SK-N-SH (cell line): ENCODE results near the gene DEAF1. TPM values are rescaled to one million over a fixed set of nuclear protein-coding genes. Genes with fewer than 3 reads are reported as not detected.
"Not testable (repeated sequence)": the region's sequence is repeated elsewhere in the genome, so short reads cannot be mapped to it uniquely, and the experiment has no call there.

ENCODE experiments used
- CTCF ChIA-PET: fragments of 300-600, 350-600 bp; formaldehyde crosslinking; extraction: SDS; loops from one replicate; lab custom pipeline; 2021; lab: Yijun Ruan, JAX
- POLR2A ChIA-PET: fragments of 350-600 bp; sonication (Branson Sonifier 250); formaldehyde crosslinking; extraction: SDS; loops from one replicate; lab custom pipeline; 2020; ENCODE audit warnings: antibody characterized with exemption, inconsistent platforms; lab: Yijun Ruan, JAX
- DNase-seq: peaks from one replicate; pipeline ENCODE4 v3.0.0; 2012
- H2AFZ ChIP-seq: fragments of 200-600 bp; sonication (generic); 2 replicates; pipeline ENCODE4 v1.8.1; 2016; ENCODE audit warnings: antibody characterized with exemption, mild to moderate bottlenecking, low read depth
- H3F3A ChIP-seq: fragments of 200-600 bp; sonication (generic); replicated peaks from 2 replicates; pipeline ENCODE3; 2016; ENCODE audit warnings: antibody characterized with exemption, mild to moderate bottlenecking; ENCODE audit not compliant: insufficient read depth
- H3K27ac ChIP-seq, 2 experiments: fragments of 200-500 bp in 1 of 2; fragments of 200-600 bp in 1 of 2; sonication (Bioruptor generic) in 1 of 2; sonication (generic), shearing (Covaris generic) in 1 of 2; 2 replicates each; pipeline versions ENCODE4 v1.5.1 to v1.6.1; 2014 to 2016; ENCODE audit warnings: low read depth in 2 of 2, inconsistent platforms in 1 of 2, low read length in 1 of 2, mild to moderate bottlenecking in 1 of 2, mixed read lengths in 1 of 2
- H3K27me3 ChIP-seq: fragments of 200-600 bp; sonication (generic), shearing (Covaris generic); 2 replicates; pipeline ENCODE4 v1.6.1; 2016; ENCODE audit warnings: mixed run types; ENCODE audit not compliant: insufficient read depth
- H3K36me3 ChIP-seq, 2 experiments: fragments of 200-500 bp in 1 of 2; fragments of 200-600 bp in 1 of 2; sonication (Bioruptor generic) in 1 of 2; sonication (generic) in 1 of 2; replicated peaks in 1 of 2; 2 replicates each; pipeline versions ENCODE3 to v1.5.1; 2014 to 2016; ENCODE audit warnings: low read length in 1 of 2, mild to moderate bottlenecking in 1 of 2; ENCODE audit not compliant: insufficient read depth in 2 of 2, control insufficient read depth in 1 of 2
- H3K4me1 ChIP-seq, 2 experiments: fragments of 200-500 bp in 1 of 2; fragments of 200-600 bp in 1 of 2; sonication (Bioruptor generic) in 1 of 2; sonication (generic), shearing (Covaris generic) in 1 of 2; 2 replicates each; pipeline versions ENCODE4 v1.5.1 to v1.6.1; 2014 to 2016; ENCODE audit warnings: low read depth in 1 of 2, low read length in 1 of 2, mixed run types in 1 of 2; ENCODE audit not compliant: insufficient read depth in 2 of 2, control insufficient read depth in 1 of 2
- H3K4me2 ChIP-seq: fragments of 200-600 bp; sonication (generic), shearing (Covaris generic); 2 replicates; pipeline ENCODE4 v1.6.1; 2017; ENCODE audit warnings: mixed run types
- H3K4me3 ChIP-seq, 2 experiments: fragments of 200-500 bp in 1 of 2; fragments of 200-600 bp in 1 of 2; sonication (Bioruptor generic) in 1 of 2; sonication (generic), shearing (Covaris generic) in 1 of 2; 2 replicates each; pipeline versions ENCODE4 v1.5.1 to v1.8.1; 2014 to 2016; ENCODE audit warnings: low read depth in 2 of 2, inconsistent platforms in 1 of 2, low read length in 1 of 2, mild to moderate bottlenecking in 1 of 2, mixed read lengths in 1 of 2, moderate library complexity in 1 of 2
- H3K79me2 ChIP-seq: fragments of 200-600 bp; sonication (generic); 2 replicates; pipeline ENCODE4 v1.8.1; 2017; ENCODE audit warnings: mild to moderate bottlenecking; ENCODE audit not compliant: insufficient read depth
- H3K9ac ChIP-seq: fragments of 200-600 bp; sonication (generic); 2 replicates; pipeline ENCODE4 v1.6.1; 2017; ENCODE audit warnings: mixed run types
- H3K9me2 ChIP-seq: fragments of 200-600 bp; sonication (generic); 2 replicates; pipeline ENCODE4 v1.6.1; 2017; ENCODE audit warnings: mixed run types
- H3K9me3 ChIP-seq: fragments of 200-600 bp; sonication (generic); 2 replicates; pipeline ENCODE4 v1.6.1; 2017; ENCODE audit warnings: mixed run types, mild to moderate bottlenecking, moderate library complexity
- H4K20me1 ChIP-seq: fragments of 200-600 bp; sonication (generic); 2 replicates; pipeline ENCODE4 v1.6.1; 2017; ENCODE audit warnings: mild to moderate bottlenecking, mixed run types; ENCODE audit not compliant: insufficient read depth
- CHD2 ChIP-seq: fragments of 150-350 bp; IDR thresholded peaks from 2 replicates; pipeline ENCODE4 v1.6.1; 2018; ENCODE audit warnings: low read length; ENCODE audit not compliant: partially characterized antibody
- EZH2phosphoT487 ChIP-seq: fragments of 200-600 bp; sonication (generic); IDR thresholded peaks from 2 replicates; pipeline ENCODE4 v1.6.1; 2017; ENCODE audit warnings: low read depth, mixed run types, mild to moderate bottlenecking, antibody characterized with exemption, moderate library complexity, borderline replicate concordance
- FOXJ3 ChIP-seq: sonication (generic); formaldehyde crosslinking; IDR thresholded peaks from 2 replicates; pipeline ENCODE4 v1.5.1; 2020; ENCODE audit warnings: mild to moderate bottlenecking, missing genetic modification reagents
- FOXM1 ChIP-seq: IDR thresholded peaks from 2 replicates; pipeline ENCODE4 v1.4.0; 2012; ENCODE audit warnings: low read depth, mild to moderate bottlenecking
- GATA2 ChIP-seq: sonication (generic); formaldehyde crosslinking; IDR thresholded peaks from 2 replicates; pipeline ENCODE4 v1.5.0; 2020; ENCODE audit warnings: mild to moderate bottlenecking, missing genetic modification reagents
- JUND ChIP-seq: IDR thresholded peaks from 2 replicates; pipeline ENCODE4 v1.4.0; 2012
- RCOR1 ChIP-seq: fragments of 150-350 bp; IDR thresholded peaks from 2 replicates; pipeline ENCODE4 v1.6.1; 2017; ENCODE audit warnings: antibody characterized with exemption, low read length
- SIN3A ChIP-seq: IDR thresholded peaks from 2 replicates; pipeline ENCODE4 v1.6.1; 2012; ENCODE audit warnings: low read depth, mild to moderate bottlenecking, low read length, moderate library complexity, borderline replicate concordance
- TCF12 ChIP-seq: IDR thresholded peaks from 2 replicates; pipeline ENCODE4 v1.4.0; 2012
- WGBS: methylation state at CpG from one replicate; pipeline ENCODE4 v1.1.6; 2017; ENCODE audit warnings: low lambda C conversion rate; 5-methylcytosine and 5-hydroxymethylcytosine counted together
- polyA plus RNA-seq, 3 experiments: library from polyadenylated mRNA; depleted of rRNA; stranded (reverse); fragments of >200 nt; gene quantifications; 2 replicates each; pipeline ENCODE4 v1.2.3, GENCODE V29; 2012
- TF ChIP-seq, protein P1 (sequence below): IDR thresholded peaks from 2 replicates; pipeline ENCODE4 v1.6.1; 2012; ENCODE audit warnings: mild to moderate bottlenecking, low read depth, low read length, moderate library complexity
- TF ChIP-seq, protein P2 (sequence below): IDR thresholded peaks from 2 replicates; pipeline ENCODE4 v1.4.0; 2012; ENCODE audit warnings: low read depth, borderline replicate concordance
- TF ChIP-seq, protein P3 (sequence below): IDR thresholded peaks from 2 replicates; pipeline ENCODE4 v1.4.0; 2012; ENCODE audit warnings: low read depth
- TF ChIP-seq, protein P4 (sequence below): fragments of 150-350 bp; IDR thresholded peaks from 2 replicates; pipeline ENCODE4 v1.6.1; 2016; ENCODE audit warnings: mild to moderate bottlenecking, low read depth, low read length

Gene DEAF1
- polyA plus RNA-seq, 1 of the 3 experiments (the other 2 are of a cell fraction) = 40.6 TPM

DNA sequence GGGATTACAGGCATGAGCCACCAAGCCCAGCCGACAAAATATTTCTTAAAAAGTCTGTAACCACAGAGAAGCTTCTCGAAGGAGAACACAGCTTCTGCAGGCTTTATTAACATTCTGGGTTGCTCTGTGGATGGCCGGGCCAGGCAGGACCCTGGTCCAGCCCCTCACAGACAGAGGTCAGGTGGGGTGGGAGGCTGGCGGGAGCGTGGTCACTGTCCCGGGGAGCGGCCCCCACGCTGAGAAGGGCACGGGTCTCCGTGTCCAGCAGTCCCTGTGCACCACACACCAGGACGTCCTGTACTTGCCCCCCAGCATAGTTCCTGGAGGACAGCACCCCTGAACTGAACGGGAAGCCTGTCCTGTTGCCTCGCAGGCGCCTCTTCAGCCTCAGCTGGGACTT lies 38.6 kb downstream of the DEAF1 start (continued):
- TF ChIP-seq, protein P1, sequence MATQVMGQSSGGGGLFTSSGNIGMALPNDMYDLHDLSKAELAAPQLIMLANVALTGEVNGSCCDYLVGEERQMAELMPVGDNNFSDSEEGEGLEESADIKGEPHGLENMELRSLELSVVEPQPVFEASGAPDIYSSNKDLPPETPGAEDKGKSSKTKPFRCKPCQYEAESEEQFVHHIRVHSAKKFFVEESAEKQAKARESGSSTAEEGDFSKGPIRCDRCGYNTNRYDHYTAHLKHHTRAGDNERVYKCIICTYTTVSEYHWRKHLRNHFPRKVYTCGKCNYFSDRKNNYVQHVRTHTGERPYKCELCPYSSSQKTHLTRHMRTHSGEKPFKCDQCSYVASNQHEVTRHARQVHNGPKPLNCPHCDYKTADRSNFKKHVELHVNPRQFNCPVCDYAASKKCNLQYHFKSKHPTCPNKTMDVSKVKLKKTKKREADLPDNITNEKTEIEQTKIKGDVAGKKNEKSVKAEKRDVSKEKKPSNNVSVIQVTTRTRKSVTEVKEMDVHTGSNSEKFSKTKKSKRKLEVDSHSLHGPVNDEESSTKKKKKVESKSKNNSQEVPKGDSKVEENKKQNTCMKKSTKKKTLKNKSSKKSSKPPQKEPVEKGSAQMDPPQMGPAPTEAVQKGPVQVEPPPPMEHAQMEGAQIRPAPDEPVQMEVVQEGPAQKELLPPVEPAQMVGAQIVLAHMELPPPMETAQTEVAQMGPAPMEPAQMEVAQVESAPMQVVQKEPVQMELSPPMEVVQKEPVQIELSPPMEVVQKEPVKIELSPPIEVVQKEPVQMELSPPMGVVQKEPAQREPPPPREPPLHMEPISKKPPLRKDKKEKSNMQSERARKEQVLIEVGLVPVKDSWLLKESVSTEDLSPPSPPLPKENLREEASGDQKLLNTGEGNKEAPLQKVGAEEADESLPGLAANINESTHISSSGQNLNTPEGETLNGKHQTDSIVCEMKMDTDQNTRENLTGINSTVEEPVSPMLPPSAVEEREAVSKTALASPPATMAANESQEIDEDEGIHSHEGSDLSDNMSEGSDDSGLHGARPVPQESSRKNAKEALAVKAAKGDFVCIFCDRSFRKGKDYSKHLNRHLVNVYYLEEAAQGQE = no peak

DNA sequence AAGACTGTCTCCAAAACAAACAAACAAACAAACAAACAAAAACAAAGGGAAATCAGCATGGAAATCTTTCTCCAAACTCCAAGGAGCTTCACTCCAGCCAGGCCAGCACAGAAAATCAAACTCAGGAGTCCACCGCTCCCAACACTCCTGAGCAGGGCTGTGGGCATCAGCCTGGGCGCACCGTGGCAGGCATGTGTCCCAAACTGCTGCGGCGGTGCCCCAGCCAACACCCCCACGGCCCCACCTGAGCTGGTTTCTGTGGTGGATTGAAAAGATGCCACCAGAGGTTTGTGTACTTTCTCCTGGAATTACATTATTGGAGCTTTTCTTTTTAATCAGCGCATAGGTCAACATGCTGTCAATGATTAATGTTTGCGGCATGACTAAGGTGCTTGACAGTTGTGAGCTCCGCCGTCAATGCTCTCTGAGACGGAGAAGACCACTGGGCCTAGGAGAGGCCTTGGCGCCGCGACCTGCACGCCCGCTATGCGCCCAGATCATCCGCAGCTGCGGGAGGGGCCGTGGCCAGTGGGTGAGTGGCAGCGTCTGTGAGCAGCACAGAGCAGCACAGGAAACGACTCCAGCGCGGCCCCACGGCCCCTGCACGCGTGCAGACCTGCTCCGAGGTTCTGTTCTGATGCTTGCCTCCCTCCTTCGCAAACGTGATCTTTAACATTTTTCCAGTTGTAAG lies 39.8 kb downstream of the DEAF1 start:
- Histone ChIP-seq H3K4me1 (no peaks in the 10 kb centered on the region), H4K20me1 (no peaks in the 10 kb centered on the region), H3K79me2 (no peaks in the 10 kb centered on the region), H3F3A (peaks cover 8% of the 10 kb centered on the region), H3K27ac (no peak overlapping the region), H3K9me3 (no peaks in the 10 kb centered on the region), H3K4me3 (no peak overlapping the region), H3K9me2 (no peaks in the 10 kb centered on the region), H3K4me2 (no peak overlapping the region), H2AFZ (no peak overlapping the region), H3K9ac (no peak overlapping the region), H3K36me3 (peaks cover 0 to 26% of the 10 kb centered on the region in 2 experiments), H3K27me3 (no peaks in the 10 kb centered on the region)
- POLR2A ChIA-PET = no interaction called here
- no peak for DNase-seq
- CTCF ChIA-PET = interaction anchor here (0.8 kb wide), 1 partner anchor 42 kb away, joined by 3 read pairs; no protein-coding TSS in a partner anchor
- TF ChIP-seq RCOR1 (no peak), EZH2phosphoT487 (no peak), TCF12 (no peak), SIN3A (no peak), JUND (no peak), FOXJ3 (CRISPR knock-in tag) (no peak), FOXM1 (no peak), CHD2 (no peak), GATA2 (CRISPR knock-in tag) (no peak)
- TF ChIP-seq, protein P2, sequence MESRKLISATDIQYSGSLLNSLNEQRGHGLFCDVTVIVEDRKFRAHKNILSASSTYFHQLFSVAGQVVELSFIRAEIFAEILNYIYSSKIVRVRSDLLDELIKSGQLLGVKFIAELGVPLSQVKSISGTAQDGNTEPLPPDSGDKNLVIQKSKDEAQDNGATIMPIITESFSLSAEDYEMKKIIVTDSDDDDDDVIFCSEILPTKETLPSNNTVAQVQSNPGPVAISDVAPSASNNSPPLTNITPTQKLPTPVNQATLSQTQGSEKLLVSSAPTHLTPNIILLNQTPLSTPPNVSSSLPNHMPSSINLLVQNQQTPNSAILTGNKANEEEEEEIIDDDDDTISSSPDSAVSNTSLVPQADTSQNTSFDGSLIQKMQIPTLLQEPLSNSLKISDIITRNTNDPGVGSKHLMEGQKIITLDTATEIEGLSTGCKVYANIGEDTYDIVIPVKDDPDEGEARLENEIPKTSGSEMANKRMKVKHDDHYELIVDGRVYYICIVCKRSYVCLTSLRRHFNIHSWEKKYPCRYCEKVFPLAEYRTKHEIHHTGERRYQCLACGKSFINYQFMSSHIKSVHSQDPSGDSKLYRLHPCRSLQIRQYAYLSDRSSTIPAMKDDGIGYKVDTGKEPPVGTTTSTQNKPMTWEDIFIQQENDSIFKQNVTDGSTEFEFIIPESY = no peak
- TF ChIP-seq, protein P3, sequence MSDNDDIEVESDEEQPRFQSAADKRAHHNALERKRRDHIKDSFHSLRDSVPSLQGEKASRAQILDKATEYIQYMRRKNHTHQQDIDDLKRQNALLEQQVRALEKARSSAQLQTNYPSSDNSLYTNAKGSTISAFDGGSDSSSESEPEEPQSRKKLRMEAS = no peak
- TF ChIP-seq, protein P4, sequence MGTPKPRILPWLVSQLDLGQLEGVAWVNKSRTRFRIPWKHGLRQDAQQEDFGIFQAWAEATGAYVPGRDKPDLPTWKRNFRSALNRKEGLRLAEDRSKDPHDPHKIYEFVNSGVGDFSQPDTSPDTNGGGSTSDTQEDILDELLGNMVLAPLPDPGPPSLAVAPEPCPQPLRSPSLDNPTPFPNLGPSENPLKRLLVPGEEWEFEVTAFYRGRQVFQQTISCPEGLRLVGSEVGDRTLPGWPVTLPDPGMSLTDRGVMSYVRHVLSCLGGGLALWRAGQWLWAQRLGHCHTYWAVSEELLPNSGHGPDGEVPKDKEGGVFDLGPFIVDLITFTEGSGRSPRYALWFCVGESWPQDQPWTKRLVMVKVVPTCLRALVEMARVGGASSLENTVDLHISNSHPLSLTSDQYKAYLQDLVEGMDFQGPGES = no peak
- WGBS = 94% methylated on average over 24 of the region's 30 CpGs

DNA sequence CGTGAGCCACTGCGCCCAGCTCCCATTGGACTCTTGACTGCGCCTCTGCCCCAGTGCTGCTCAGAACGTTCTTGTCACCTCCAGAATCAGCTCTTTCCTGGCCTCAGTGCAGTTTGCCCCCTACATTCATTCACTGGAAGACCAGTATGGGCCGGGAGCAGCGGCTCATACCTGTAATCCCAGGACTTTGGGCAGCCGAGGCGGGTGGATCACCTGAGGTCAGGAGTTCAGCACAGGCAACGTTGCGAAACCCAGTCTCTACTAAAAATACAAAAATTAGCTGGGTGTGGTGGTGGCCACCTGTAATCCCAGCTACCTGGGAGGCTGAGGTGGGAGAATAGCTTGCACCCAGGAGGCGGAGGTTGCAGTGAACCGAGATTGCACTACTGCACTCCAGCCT lies 40.6 kb downstream of the DEAF1 start:
- H3K9ac ChIP-seq, H3F3A ChIP-seq, H3K4me2 ChIP-seq, DNase-seq, H3K4me1 ChIP-seq, H3K27ac ChIP-seq, H4K20me1 ChIP-seq, H3K27me3 ChIP-seq, H2AFZ ChIP-seq, POLR2A ChIA-PET, H3K79me2 ChIP-seq, H3K9me2 ChIP-seq, H3K4me3 ChIP-seq, H3K9me3 ChIP-seq: not testable (repeated sequence)
- WGBS = 94% methylated on average over 12 of the region's 12 CpGs
- CTCF ChIA-PET = interaction anchor here (0.8 kb wide), 1 partner anchor 42 kb away, joined by 3 read pairs; no protein-coding TSS in a partner anchor
- H3K36me3 ChIP-seq = peaks cover 0 to 19% of the 10 kb centered on the region in 2 experiments
